HUDEP-2 (cell line): ENCODE measurements around the gene GDF11.
A peak's percentile ranks its signal among the peaks of the same experiment; 100 is the strongest.
"Not testable (repeated sequence)": the region's sequence is repeated elsewhere in the genome, so short reads cannot be mapped to it uniquely, and the experiment has no call there.

Experiments used
- DNase-seq, 76 experiments: peaks; one replicate each; lab custom pipeline; 2025; ENCODE audit not compliant: unreplicated experiment in 76 of 76; lab: John Stamatoyannopoulos, UW

GDF11 gene

DNA sequence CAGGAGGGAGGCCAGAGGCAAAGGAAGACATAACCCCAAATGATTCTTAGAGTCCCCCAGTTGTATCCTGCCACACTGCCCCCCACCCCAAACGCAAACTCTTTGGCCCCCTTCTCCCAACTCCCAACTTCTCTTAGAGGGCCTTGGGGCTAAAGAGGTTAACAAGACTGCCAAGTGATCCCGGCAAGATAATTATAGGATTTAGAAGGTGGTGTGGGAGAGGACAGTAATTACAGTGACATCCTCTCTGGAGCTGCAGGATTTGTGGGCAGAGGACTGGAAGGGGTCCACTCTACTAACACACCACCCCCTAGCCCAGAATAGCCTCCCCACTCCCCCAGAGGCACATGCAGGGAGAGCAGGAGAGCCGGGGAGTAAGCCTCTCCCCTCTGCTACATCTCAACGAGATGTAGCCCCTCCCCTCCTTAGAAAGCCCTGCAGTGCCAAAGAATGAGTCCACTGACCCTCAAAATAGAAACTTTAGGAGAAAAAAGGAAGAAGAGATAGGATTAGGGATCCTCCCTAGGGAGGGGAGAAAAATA, 5.3 kb upstream of the GDF11 start:
- peak in 8 of 76 experiments; percentile 8 to 52 (median 32) for DNase-seq

- DNase-seq: peak in 75 of 76 experiments; percentile 32 to 91 (median 81)
These were observed 4.5 kb upstream of the GDF11 start for GRCh38 chr12:55738123-55739024.

DNA sequence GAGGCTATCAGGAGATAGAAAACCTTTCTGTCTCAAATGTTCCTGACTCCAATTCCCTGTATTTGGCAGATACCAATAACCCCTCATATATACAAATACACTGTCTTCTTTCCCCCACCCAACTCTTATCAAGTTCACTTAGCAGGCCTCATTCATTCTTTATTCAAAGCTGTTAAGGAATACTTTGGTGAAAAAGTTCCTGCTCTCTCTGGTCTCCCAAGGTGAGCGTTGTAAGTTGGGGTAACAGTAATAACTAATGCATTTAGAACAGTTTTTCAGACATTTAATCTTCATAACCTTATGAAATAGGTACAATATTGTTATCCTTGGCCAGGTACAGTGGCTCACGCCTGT, 3.9 kb upstream of the GDF11 start:
- no peak for DNase-seq

GRCh38 chr12:55741931-55742680, 816 bp upstream of the GDF11 start:
- no peak for DNase-seq

DNA sequence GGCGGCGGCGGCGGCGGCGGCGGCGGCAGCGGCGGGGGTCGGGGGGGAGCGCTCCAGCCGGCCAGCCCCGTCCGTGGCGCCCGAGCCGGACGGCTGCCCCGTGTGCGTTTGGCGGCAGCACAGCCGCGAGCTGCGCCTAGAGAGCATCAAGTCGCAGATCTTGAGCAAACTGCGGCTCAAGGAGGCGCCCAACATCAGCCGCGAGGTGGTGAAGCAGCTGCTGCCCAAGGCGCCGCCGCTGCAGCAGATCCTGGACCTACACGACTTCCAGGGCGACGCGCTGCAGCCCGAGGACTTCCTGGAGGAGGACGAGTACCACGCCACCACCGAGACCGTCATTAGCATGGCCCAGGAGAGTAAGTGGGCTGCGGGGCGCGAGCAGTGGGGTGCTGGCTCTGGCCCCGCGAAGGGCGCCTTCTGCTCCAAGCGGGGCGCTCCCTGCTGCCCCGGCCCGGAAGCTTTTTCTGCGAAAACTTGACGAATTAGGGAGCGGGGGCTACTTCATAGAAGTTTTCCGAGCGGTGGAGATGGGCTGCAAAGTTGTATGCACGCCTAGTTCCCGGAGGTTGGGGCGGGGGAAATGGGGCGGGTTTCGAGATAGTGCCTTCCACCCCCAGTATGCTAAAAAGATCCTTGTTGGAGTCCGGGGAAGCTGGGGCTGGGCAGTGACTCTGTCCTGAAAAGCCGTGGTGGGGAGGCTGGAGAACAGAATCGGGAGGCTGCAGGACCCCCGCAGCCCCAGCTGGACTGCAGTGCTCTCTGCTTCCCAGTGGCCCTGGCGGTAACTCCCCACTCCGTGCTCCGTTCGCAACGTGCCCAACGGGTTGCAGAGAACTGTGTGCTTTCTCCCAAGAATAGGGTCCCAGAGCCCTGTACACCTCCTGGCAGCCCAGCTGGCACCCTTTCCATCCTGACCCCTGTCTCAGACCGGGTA, 751 bp downstream of the GDF11 start:
- peak in 45 of 76 experiments; percentile 1 to 49 (median 35) for DNase-seq

DNA sequence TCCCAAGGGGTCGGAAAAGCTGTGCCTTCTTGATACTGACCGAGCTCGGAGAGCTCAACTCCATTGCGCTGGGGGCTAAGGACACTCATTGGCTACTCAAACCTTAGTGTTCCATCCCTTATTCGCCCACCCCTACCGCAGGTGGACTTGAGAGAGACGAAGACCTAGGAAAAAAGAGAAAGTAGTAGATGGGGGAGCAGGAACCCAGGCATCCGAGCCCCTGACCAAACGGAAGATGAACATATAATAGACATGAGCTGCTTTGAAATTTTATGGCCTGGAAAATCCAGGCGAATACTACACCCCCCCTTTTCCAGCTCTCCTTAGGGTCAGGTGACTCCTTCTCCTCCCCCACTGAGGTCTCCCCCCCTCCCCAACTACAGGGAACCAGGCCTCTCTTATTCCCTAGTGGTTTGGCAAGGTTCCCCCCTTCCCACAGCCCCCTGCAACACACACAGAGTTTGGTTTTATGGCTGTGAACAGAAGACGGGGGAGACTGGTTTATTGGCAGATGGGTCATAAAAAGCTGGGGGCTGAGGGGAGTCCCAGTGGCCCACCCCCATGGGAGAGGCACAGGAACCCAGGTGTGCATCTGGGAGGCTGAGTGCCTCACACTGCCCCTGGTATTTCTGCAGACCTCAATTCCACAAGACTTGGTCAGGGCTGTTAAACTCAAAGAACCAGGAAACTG, 1.6 kb downstream of the GDF11 start:
- DNase-seq: no peak

GRCh38 chr12:55745361-55746173, 2.6 kb downstream of the GDF11 start:
- no peak for DNase-seq

GRCh38 chr12:55746174-55746912, 3.4 kb downstream of the GDF11 start:
- no peak for DNase-seq

GRCh38 chr12:55746913-55747231, 4.0 kb downstream of the GDF11 start:
- no peak for DNase-seq

DNA sequence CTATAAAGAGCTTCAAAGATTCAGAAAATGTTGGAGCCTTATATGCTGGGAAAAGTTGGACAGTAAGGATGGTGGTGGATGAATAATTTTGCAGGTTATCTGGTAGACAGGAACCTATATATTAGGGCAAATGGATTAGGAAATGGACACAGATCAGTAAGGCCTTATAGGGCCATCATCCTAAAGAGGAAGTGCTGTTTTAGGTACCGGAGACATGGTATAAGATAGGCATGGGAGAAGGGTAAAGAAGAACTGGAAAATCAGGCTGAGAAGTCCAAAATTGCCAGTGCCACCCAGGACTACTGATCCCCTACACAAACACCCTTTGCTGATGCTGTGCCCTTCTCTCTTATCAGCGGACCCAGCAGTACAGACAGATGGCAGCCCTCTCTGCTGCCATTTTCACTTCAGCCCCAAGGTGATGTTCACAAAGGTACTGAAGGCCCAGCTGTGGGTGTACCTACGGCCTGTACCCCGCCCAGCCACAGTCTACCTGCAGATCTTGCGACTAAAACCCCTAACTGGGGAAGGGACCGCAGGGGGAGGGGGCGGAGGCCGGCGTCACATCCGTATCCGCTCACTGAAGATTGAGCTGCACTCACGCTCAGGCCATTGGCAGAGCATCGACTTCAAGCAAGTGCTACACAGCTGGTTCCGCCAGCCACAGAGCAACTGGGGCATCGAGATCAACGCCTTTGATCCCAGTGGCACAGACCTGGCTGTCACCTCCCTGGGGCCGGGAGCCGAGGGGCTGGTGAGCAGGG, 5.5 kb downstream of the GDF11 start:
- DNase-seq: no peak

DNA sequence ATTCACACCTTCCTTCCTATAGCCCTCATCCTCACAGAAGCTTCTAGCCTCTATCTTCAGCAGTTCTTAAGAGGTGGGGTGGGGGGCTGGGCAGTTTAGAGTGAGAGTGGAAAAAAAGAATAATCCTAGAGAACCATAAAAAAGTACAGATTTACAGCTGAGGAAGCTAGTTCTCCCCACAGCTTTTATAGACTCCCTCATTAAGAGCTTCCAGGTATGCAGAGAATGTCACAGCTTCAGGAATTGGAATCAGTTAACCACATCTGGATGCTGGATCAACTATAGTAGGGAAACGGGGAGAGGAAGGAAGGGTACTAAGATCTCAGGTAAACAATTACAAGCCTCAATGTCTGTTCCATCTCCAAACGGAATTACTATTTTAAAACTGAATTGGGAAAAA, 12.3 kb downstream of the GDF11 start:
- DNase-seq: no peak

DNA sequence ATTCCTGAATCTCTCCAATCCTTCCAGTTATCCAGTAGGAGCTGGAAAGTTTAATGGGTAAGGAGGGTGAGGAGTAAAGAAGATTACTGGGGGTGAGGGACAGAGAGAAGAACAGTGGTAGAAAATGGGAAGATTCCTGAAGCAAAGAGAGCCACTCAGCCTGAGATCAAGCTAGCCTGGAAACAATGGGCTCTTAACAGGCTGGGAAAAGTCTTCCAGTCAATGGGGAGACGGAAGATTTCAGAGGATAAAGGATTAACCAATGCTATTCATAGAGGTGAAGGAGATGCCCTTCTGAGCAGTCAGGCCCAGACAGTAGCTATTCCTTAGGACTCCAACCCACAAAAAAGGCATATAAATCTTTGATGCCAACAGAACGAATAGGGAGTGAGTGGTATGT, 14.8 kb downstream of the GDF11 start:
- DNase-seq: no peak

GRCh38 chr12:55758575-55758974, 15.7 kb downstream of the GDF11 start:
- DNase-seq: not testable (repeated sequence)

DNA sequence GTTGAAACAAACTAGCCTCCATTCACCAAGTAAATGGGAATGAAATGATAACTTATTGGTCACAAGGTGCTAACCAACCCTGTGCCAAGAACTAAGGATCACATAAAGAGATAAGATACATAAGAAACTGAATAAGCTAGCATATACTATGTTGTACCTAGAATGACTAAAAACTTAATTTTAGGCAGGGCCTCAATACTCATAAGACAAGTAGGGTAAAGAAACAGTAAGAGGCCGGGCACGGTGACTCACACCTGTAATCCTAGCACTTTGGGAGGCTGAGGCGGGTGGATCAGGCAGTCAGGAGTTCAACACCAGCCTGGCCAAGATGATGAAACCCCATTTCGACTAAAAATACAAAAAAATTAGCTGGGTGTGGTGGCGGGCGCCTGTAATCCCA, 17.7 kb downstream of the GDF11 start:
- DNase-seq: no peak

GRCh38 chr12:55762646-55763045, 19.7 kb downstream of the GDF11 start:
- no peak for DNase-seq

- DNase-seq: no peak
These were observed 22.9 kb downstream of the GDF11 start for GRCh38 chr12:55765736-55766290.

GRCh38 chr12:55767156-55767555, 24.2 kb downstream of the GDF11 start:
- DNase-seq: no peak

DNA sequence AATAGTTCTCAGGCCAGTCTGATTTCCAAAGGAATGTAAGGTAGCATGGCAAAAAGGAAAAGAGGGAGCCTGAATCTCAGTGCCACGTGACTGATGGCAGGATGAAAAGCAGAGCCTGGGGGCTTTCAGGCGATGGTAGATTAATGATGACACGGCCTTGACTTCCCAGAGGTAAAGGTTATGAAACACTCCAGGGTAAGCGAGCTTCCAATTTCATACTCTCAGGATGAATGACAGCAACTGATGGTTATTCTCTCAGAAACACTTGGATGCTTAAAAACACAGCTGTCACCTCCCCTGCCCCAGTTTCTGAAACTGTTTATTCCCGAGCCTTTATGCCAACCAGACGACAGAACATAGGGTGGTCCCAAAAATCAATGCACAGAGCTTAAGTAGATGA, 28.8 kb downstream of the GDF11 start:
- no peak for DNase-seq
